Activated CD8-positive, alpha-beta memory T cell treated with anti-CD3 and anti-CD28 coated beads for 24 hours (primary cell): ENCODE measurements around the gene TBL3.

Experiments used
- DNase-seq: peaks from one replicate; pipeline ENCODE4 v3.0.0-alpha.2; 2020

TBL3 gene

DNA sequence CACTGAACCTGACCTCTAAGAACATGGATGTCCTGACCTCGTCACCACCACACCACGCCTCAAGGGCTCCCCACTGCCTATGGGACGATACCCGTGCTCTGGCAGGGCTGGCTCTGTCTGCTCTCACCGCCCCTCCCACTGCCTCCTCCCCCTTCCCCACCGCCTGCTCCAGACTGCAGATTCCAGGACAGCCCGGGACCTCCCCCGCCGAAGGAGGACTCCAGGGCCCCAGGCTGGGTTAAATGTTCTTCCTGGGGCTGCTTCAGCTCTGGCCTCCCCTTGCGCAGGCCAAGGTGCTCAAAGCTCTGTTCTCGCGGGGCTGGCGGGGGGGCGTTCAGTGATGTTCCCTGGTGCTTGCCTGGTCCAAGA is 50.9 kb downstream of the TBL3 start:
- DNase-seq = no peak

DNA sequence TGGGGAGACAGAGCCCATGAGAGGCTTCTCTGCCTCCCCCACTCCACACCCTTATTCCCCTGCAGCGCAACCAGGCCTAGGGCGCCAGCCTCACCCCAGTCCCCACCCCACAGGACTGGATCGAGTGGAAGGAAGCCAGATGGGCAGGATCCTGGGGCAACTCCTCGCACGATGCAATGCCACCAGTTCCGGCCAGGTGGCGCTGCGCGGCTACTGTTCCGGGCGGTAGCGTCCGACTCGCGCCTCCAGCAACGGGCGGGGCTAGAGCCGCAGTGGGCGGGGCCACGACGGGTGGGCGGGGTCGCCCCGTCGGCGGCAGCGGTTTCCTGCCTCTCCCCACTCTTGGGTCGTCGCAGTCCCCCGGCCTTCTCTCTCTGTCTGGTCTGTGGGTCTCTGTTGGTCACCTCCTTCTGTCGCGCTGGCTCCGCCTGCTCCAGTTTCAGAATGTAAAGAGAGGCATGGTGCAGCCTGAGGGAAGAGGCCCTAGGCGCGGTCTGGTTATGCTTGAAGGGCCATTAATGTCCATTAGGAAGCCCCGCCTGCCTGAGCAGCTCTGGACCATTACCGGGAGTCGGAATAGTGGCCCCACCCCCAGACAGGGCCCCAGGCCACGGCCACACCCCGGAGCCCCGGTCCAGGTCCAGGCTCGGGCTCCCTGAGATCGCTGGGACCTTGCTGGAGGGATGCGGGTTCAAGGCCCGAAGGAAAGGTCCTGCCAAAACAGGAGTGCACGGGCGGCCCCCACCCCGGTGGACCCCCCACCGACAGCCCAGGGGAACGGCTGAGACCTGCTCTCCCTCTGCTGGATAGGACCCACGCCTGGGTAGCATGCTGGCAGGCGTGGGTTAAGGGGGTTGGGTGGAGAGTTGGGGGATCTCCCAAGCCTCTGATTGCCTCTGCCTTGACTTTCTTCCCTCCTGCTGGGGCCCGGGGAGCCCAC is 51.5 kb downstream of the TBL3 start:
- peak; percentile 100 for DNase-seq

DNA sequence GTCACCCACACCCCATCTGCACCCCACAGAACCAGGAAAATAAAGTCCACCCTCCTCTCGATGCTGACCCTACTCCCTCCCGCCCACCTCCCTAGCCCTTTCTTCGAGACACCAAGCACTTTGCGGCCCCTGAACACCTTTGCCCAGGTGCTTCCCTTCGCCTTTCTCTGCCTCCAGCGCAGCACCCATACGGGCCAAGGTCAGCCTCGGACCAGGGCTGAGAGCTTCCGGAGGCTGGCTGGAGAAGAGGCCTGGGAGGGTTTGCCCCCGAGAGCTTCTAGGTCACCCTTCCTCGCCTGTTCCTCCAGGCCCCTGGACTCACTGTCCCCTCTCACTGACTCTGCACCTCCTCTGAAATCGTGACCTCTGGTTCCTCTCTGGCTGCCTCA is 52.2 kb downstream of the TBL3 start:
- no peak for DNase-seq

DNA sequence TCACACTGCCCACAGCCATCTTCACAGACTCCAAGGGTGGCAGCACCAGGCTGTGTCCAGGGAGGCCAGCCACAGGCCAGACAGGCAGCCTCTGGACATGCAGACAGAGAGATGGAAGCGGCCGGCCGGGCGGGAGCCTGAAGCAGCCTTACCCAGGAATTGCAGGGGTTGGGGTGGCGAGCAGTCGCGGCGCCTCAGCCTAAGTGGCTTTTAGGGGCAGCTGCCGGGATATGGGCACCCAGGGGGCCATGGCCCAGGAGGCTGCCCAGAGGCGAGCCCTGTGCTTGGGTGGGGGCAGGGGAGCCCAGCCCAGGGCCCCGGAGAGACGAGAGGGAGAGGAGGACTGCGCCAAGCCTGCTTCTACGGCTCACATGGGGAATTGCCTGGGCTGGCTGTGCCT is 53.4 kb downstream of the TBL3 start:
- no peak for DNase-seq

DNA sequence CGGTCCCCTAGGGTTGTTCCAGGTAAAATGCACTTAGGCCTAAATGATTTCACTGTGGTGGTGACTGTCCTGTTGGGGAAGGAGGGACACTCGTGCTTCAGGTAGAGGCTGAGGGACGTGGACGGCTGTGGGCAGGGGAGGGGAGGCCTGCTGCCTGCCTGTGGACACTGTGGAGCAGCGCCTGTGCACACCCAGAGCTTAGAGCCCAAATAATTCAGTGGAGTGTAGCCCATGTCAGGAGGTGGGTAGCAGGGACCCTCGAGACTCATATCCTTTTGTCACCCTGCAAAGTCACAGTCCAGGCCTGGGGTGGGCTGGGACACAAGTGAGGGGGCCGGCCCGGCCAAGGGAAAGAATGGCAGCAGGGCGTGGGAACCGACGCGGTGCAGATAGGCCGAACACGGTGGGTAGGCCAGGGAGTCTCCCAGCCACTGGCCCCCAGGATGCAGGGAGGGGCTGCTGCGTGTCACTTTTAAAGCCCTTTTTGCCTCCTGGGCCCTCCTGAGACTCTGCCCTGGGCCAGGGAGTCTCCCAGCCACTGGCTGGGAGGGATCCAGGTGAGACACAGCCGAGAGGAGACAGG is 54.1 kb downstream of the TBL3 start:
- DNase-seq = no peak

DNA sequence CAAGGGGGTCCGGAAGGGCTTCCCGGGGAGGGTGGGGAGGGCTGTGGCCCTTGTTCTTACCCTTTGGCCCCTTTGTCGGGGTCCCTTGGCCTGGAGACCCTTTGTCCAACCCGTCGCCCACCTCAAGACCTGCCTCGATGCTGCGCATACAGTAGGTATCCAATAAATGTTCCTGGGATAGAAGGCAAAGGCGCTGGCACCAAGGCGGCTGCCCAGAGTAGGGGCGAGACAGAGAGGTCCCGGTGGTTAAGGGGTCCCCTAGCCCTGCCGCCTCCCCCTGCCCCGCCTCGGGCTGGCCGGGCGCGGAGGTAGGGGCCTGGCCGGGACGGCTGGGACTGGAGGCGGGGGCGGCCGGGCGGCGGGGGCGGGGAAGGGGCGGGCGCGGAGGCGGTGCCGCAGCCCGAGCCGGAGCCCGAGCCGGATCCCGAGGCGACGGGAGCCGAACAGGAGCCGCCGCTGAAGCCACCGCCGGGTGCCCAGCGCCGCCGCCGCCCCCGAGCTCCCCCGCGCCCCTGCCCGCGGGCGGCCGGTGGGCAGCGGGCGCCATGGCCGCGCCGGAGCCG is 54.7 kb downstream of the TBL3 start, which contains the start of gene NHERF2:
TSS of gene NHERF2 (plus strand) at position 442 of the 563 bp plus-strand sequence. CDS start at position 546, 104 bp downstream.
- DNase-seq = no peak

DNA sequence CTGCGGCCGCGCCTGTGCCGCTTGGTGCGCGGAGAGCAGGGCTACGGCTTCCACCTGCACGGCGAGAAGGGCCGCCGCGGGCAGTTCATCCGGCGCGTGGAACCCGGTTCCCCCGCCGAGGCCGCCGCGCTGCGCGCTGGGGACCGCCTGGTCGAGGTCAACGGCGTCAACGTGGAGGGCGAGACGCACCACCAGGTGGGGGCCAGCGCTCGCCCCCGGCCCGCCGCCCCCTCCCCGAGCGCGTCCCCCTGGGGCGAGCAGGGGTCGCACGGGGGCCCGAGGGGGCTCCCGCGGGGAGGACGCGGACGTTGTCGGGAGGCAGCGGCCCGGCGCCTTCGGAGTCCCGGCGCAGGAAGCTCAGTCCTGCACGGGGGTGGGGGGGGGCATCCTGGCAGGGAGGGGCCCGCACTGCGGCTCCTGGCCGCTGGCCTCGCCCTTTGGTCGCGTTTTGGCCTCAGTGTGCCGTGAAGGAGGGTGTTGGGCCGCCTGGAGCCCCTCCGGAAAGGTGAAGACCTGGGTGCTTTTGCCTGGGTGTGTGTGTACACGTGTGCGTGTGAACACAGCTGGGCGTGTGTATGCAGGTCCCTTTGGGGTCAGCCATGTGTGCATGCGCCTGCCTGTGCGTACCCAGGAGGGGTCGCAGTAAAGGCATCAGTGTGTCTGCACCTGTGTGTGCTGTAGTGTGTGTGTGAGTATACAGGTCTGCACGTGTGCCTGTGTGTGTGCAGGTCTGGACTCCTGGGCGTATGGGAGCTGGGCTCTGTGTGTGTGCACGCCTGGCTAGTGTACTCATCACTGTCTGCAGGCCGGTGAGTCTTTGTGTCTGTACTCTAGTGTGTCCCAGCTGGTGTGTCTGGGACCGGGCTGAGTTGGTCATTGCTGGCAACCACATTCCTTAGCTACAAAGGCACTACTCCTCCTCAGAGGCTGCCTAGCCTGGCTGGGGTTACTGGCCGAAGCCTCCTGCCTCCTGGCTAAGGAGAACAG is 55.5 kb downstream of the TBL3 start:
- DNase-seq = peak; percentile 72

DNA sequence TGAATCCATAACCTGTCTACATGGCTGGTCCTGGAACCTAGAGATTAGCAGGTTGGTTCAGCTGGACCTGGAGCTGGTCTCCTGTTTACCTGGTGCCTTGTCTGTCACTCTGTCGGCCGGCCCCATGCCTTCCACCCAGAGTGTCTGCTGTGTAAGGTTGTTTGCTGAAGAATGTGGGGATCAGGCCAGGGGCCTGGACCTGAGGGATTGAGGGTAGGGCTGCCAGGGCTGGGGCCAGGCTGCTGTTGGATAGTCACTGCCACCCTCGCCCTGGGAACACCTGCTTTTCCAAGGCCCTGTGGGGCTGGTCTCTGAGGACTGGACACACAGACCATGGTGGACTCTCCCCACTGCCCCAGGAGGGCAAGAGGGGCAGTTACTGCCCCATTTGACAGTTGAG is 56.3 kb downstream of the TBL3 start:
- DNase-seq = no peak

DNA sequence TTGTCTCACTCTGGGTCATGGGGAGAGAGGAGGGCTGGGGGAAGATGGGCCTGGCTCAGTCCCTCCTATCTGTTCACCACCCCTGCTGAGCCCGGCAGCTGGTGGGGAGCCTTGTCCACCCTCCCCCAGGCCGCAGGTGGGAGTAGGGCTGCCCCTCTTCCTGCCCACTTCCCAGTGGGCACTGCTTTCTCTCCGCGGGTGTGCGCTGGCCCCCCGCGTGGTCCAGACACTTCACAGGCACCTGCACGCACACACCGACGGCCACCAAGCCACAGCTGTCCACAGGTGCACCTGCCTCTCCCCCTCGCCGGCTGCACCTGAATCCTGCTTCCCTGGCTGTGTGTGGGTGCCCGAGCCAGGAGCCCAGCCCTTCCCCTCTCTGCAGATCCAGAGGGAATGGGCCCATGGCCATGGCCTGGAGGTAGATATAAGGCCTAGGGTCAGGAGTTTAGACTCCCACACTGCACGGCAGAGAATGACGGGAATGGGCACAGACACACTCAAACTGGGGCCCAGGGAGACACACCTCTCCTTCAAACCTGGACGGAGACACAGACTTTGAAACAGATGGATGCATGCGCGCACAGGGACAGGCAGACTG is 56.9 kb downstream of the TBL3 start:
- no peak for DNase-seq

DNA sequence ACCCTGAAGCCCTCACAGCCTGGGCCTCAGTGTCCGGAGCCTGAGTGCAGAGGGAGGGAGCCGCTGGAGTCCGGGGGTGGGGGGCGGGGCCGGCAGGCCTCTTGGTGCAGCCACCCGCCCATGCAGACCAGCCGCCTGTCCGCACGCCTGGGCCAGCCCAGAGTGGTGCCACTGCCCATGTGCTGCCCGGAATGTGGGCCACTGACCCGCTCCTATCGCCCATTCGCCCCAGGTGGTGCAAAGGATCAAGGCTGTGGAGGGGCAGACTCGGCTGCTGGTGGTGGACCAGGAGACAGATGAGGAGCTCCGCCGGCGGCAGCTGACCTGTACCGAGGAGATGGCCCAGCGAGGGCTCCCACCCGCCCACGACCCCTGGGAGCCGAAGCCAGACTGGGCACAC is 57.5 kb downstream of the TBL3 start:
- DNase-seq = no peak

DNA sequence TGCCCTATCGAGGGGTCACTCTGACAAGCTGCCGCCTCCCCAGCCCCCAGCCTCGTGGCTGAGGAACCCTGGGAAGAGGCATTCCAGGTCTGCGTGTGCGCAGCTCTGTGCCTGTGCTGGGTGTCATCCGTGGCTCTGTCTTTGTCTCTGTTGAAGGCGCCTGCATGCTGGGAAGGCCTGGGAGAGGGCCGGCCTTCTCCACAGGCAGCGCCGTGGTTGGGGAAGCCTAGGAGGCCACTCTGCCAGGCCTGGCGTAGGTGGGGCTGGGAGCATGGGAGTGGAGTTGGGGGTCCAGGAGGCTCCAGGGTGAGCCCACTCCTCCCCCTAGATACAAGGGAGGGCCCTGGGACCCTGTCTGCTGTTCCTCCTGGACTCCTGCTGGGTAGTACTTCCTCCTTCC is 58.2 kb downstream of the TBL3 start:
- no peak for DNase-seq

DNA sequence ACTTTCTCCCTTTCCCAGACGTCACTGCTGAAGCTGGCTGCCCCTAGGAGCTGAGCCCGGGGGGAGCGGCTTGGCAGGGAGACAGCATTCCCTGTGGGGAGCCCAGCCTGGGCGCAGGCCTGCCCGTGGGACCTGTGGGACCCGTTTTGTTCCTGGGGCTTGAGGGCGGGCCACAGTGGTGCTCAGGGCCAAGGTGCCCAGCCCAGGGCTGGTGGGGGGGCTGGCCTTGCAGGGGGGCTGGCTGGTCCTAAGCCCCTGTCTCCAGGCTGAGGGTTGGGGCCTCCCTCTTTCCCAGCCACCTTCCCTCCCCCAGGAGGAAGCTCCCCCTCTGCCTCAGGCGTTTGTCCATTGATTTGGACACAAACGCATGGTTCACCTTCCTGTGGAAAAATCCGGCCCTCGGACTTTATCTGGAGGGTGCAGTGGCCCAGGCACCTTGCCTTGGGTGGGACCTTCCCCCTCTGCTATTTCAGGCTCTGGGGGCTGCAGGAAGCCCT is 59.3 kb downstream of the TBL3 start:
- no peak for DNase-seq
